PC-9 (cell line): ENCODE measurements around the gene MAT1A. TPM values are rescaled to one million over a fixed set of nuclear protein-coding genes. Genes with fewer than 3 reads are reported as not detected.

Experiments used
- BruUV-seq: library from RNA; stranded (reverse); fragments of 400-500 nt; replicated peaks from 2 replicates; lab custom pipeline; 2021; lab: Mats Ljungman, UMichigan
- CTCF ChIA-PET: fragments of 300-600 bp; sonication (Branson Sonifier 250); formaldehyde crosslinking; loops from one replicate; lab custom pipeline; 2022; ENCODE audit warnings: antibody characterized with exemption; lab: Charles Lee
- POLR2A ChIA-PET: fragments of 300-600 bp; sonication (Branson Sonifier 250); formaldehyde crosslinking; loops from one replicate; lab custom pipeline; 2022; ENCODE audit warnings: antibody characterized with exemption; ENCODE audit not compliant: unreplicated experiment; lab: Charles Lee
- DNase-seq, 2 experiments: peaks; one replicate each; pipeline versions ENCODE4 v3.0.0 to v3.0.0-alpha.2; 2015 to 2022; ENCODE audit warnings: mixed read lengths in 1 of 2
- H2AFZ ChIP-seq: fragments of 200-600 bp; sonication (generic); 2 replicates; pipeline ENCODE4 v1.8.1; 2017; ENCODE audit warnings: antibody characterized with exemption
- H3F3A ChIP-seq: fragments of 200-600 bp; sonication (generic); 2 replicates; pipeline ENCODE4 v1.8.1; 2017; ENCODE audit warnings: antibody characterized with exemption, mild to moderate bottlenecking, low read depth; ENCODE audit not compliant: insufficient read depth
- H3K27ac ChIP-seq: fragments of 200-600 bp; sonication (generic); 2 replicates; pipeline ENCODE4 v1.6.1; 2016; ENCODE audit warnings: mixed run types
- H3K27me3 ChIP-seq: fragments of 200-600 bp; sonication (generic); 2 replicates; pipeline ENCODE4 v1.6.1; 2016; ENCODE audit warnings: low read depth, mixed run types; ENCODE audit not compliant: insufficient read depth
- H3K36me3 ChIP-seq: fragments of 200-600 bp; sonication (generic); 2 replicates; pipeline ENCODE4 v1.6.1; 2016; ENCODE audit warnings: low read depth, mixed run types
- H3K4me1 ChIP-seq: fragments of 200-600 bp; sonication (generic); replicated peaks from 2 replicates; pipeline ENCODE4 v1.6.1; 2016; ENCODE audit warnings: mixed run types; ENCODE audit not compliant: insufficient read depth
- H3K4me2 ChIP-seq: fragments of 200-600 bp; sonication (generic); 2 replicates; pipeline ENCODE4 v1.6.1; 2017; ENCODE audit warnings: mixed run types
- H3K4me3 ChIP-seq: fragments of 200-600 bp; sonication (generic); 2 replicates; pipeline ENCODE4 v1.6.1; 2016; ENCODE audit warnings: mixed run types
- H3K79me2 ChIP-seq: fragments of 200-600 bp; sonication (generic); 2 replicates; pipeline ENCODE4 v1.6.1; 2017; ENCODE audit warnings: low read depth, mixed run types
- H3K9me2 ChIP-seq: fragments of 200-600 bp; sonication (generic); 2 replicates; pipeline ENCODE4 v1.8.1; 2017; ENCODE audit warnings: mild to moderate bottlenecking; ENCODE audit not compliant: insufficient read depth
- H3K9me3 ChIP-seq: fragments of 200-600 bp; sonication (generic); 2 replicates; pipeline ENCODE4 v1.8.1; 2016; ENCODE audit warnings: low read depth; ENCODE audit not compliant: insufficient read depth
- H4K20me1 ChIP-seq: fragments of 200-600 bp; sonication (generic); 2 replicates; pipeline ENCODE4 v1.8.1; 2017; ENCODE audit not compliant: insufficient read depth
- EZH2 ChIP-seq: fragments of 200-600 bp; sonication (generic); IDR thresholded peaks from 2 replicates; pipeline ENCODE4 v1.8.0; 2017; ENCODE audit warnings: antibody characterized with exemption, low read depth
- intact Hi-C: fragments of 100-400 bp; cut with micrococcal nuclease; formaldehyde crosslinking; loops from one replicate; pipeline ENCODE4 v1.10.0; 2022; ENCODE audit not compliant: unreplicated experiment
- total RNA-seq: library from RNA; stranded (reverse); gene quantifications from 2 replicates; pipeline ENCODE4 v1.2.3, GENCODE V29; 2021
- TF ChIP-seq, protein P1 (sequence below): fragments of 200-600 bp; sonication (generic); conservative IDR thresholded peaks from 2 replicates; pipeline ENCODE4 v1.6.1; 2017; ENCODE audit warnings: mixed run types, antibody characterized with exemption, mild to moderate bottlenecking, moderate library complexity

MAT1A gene
- total RNA-seq, 1 experiment from 2014 or later: not detected

DNA sequence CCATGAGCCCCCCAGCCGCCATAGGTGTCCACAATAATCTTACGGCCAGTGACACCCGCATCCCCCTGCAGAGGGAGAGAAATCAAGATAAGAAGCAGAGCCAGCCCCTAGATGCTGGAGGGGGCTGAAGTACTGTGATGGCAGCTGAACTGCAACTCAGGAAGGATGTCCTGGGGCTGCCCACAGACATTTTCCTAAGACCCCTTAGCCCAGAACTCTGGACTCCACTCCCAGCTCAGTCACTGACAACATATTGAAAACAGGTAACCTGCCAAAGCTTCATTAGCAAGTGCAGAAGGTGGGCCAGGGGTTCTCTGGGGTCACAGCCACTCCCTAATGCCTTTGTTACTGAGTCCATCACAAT lies 14.3 kb downstream of the MAT1A start:
- Histone ChIP-seq H4K20me1 (no peaks in the 10 kb centered on the region), H3K27me3 (peaks cover 3% of the 10 kb centered on the region; the same call in 1 of the 2 replicates), H3K4me2 (no peak overlapping the region), H3K9me3 (no peaks in the 10 kb centered on the region), H3K79me2 (no peaks in the 10 kb centered on the region), H3K4me3 (no peak overlapping the region), H3K36me3 (no peaks in the 10 kb centered on the region), H3K27ac (no peak overlapping the region), H3F3A (no peaks in the 10 kb centered on the region), H3K9me2 (no peaks in the 10 kb centered on the region), H3K4me1 (peaks cover 6% of the 10 kb centered on the region), H2AFZ (no peak overlapping the region)
- ChIA-PET CTCF (no interaction called here), POLR2A (no interaction called here)
- DNase-seq: no peak
- no TSS peak for BruUV-seq
- TF ChIP-seq, protein P1, sequence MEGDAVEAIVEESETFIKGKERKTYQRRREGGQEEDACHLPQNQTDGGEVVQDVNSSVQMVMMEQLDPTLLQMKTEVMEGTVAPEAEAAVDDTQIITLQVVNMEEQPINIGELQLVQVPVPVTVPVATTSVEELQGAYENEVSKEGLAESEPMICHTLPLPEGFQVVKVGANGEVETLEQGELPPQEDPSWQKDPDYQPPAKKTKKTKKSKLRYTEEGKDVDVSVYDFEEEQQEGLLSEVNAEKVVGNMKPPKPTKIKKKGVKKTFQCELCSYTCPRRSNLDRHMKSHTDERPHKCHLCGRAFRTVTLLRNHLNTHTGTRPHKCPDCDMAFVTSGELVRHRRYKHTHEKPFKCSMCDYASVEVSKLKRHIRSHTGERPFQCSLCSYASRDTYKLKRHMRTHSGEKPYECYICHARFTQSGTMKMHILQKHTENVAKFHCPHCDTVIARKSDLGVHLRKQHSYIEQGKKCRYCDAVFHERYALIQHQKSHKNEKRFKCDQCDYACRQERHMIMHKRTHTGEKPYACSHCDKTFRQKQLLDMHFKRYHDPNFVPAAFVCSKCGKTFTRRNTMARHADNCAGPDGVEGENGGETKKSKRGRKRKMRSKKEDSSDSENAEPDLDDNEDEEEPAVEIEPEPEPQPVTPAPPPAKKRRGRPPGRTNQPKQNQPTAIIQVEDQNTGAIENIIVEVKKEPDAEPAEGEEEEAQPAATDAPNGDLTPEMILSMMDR: no peak
- no peak for TF ChIP-seq EZH2
- intact Hi-C loops: no loop called here

DNA sequence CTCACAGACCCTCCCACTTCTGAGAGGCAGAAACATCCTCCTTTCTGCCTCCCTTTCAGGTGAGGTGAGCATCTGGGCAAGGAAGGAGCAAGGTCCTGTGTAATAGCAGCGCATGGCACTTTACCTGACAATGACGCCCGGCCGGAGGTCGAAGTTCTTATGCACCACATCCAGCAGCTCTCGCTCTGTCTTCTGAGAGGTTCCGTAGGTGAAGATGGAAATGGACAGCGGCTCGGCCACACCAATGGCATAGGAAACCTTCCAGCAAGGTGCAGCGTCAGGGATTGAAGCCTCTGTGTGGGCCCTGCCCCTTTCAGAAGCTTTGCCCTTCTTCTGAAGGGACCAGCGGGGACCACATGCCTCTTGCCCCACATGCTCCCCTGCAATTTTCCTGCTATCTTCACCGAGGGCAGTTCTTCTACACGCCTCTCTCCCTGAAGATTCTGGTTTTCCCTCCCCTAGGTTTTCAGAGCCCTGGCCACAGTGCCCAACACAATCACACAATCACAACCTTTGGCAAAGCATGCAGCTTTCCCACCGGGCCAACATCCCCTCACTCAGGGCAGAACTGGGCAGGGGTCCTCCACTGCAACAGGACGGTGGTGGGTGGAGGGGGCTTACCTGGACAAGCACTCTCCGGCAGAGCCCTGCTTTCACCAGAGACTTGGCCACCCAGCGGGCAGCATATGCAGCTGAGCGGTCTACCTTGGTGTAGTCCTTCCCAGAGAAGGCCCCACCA lies 14.9 kb downstream of the MAT1A start:
- Histone ChIP-seq H3K4me3 (no peak overlapping the region), H3K27ac (no peak overlapping the region), H3K4me1 (peaks cover 6% of the 10 kb centered on the region), H3K27me3 (peaks cover 3% of the 10 kb centered on the region; the same call in 1 of the 2 replicates), H3K9me3 (no peaks in the 10 kb centered on the region), H3K36me3 (no peaks in the 10 kb centered on the region), H4K20me1 (no peaks in the 10 kb centered on the region), H3K4me2 (no peak overlapping the region), H3F3A (no peaks in the 10 kb centered on the region), H3K9me2 (no peaks in the 10 kb centered on the region), H2AFZ (no peak overlapping the region), H3K79me2 (no peaks in the 10 kb centered on the region)
- no TSS peak for BruUV-seq
- TF ChIP-seq, protein P1: no peak
- TF ChIP-seq EZH2: no peak
- POLR2A ChIA-PET: no interaction called here
- DNase-seq: no peak
- CTCF ChIA-PET: no interaction called here
- intact Hi-C loops: no loop called here

DNA sequence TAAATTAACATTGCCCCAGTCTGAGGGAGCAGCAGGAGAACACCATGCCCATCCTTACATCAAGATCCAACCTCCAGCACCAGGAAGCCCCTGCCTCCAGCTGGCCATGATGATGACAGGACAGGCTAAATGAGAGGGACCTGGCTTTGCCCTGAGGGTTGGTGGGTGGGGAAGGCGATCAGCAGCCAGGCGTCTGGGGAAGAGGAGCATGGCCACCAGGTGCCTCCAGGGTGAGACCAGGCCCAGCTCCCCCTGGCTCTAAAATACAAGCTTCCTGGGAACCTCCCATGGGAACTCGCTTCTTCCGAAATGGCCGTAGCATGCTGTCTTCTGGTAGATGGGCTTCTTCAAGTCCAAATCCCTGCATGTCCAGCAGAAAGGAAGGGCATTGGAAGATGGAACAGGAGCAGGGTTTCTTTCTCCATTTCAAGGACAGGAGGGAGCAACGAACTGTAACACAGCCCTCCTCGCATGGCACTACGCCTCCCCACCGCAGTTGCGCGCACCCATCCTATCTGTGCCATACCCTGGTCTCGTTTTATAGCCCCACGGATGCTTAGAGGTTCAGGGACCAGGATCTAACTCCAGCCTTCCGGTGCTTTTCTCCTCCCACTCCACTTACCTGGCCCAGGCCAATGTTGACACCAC lies 15.8 kb downstream of the MAT1A start:
- Histone ChIP-seq H2AFZ (no peak overlapping the region), H4K20me1 (no peaks in the 10 kb centered on the region), H3K4me2 (no peak overlapping the region), H3K36me3 (no peaks in the 10 kb centered on the region), H3K79me2 (no peaks in the 10 kb centered on the region), H3F3A (no peaks in the 10 kb centered on the region), H3K4me1 (peaks cover 6% of the 10 kb centered on the region), H3K27ac (no peak overlapping the region), H3K9me2 (no peaks in the 10 kb centered on the region), H3K27me3 (peaks cover 3% of the 10 kb centered on the region; the same call in 1 of the 2 replicates), H3K9me3 (no peaks in the 10 kb centered on the region), H3K4me3 (no peak overlapping the region)
- ChIA-PET CTCF (no interaction called here), POLR2A (no interaction called here)
- TF ChIP-seq, protein P1: no peak
- no peak for TF ChIP-seq EZH2
- DNase-seq: no peak
- no TSS peak for BruUV-seq
- intact Hi-C loops: no loop called here
